ENCODE data around the gene TMPRSS9. TPM values are rescaled to one million over a fixed set of nuclear protein-coding genes. Genes with fewer than 3 reads are reported as not detected.

TMPRSS9 gene
- total and polyA plus RNA-seq, 2 of the 13 experiments (the other 11 are each of a cell fraction or from before 2014, with no cell fraction given) = 2.5 to 5.2 TPM

DNA sequence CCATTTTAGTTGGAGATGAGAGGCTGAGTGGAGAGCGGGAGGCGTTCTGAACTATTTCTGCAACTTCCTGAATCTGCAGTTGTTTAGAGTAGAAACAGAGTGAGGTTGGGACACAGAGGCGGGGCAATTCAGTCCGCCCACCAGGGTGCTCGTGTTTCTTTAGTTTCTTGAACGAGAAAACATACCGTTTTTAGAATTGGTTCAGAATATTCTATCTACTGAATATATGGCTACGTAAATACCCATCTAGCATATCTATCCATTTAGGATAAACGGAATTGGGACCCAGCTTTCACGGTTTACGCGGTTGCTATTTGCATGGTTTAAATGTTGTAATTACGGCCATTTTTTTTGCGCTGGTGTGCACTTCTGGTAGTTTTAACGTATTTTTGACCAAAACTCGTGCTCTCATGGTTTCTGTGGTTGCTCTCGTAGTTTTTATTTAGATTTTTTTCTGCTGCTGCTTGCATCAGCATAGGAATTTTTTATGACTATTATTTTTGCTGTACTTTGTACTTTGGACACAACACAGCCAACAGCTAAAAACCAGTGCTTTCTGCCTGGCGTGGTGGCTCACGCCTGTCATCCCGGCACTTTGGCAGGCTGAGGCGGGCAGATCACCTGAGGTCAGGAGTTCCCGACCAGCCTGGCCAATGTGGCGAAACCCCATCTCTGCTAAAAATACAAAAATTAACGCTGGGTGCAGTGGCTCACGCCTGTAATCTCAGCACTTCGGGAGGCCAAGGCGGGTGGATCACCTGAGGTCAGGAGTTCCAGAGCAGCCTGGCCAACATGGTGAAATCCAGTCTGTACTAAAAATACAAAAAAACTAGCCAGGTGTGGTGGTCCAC is 34.6 kb downstream of the TMPRSS9 start (continued):
- TF ChIP-seq ARNTL (CRISPR knock-in tag; IDR thresholded peaks at IDR 0.05) (0 out of 2 replicates have a peak, but pooled peaks have one; percentile 9), PITX1 (CRISPR knock-in tag; IDR thresholded peaks at IDR 0.05) (no peak), MAF1 (CRISPR knock-in tag; IDR thresholded peaks at IDR 0.05; ENCODE audit: borderline replicate concordance) (no peak), ZFP36 (IDR thresholded peaks at IDR 0.05; ENCODE audit: borderline replicate concordance, low read depth, low read length, partially characterized antibody) (no peak), SYNCRIP (IDR thresholded peaks at IDR 0.05; ENCODE audit: insufficient read depth, low read depth, low read length) (no peak), TFDP1 (CRISPR knock-in tag; IDR thresholded peaks at IDR 0.05; ENCODE audit: borderline replicate concordance) (peak; percentile 47; the same call in 1 of the 2 replicates), GTF2F1 (IDR thresholded peaks at IDR 0.05; ENCODE audit: low read length) (no peak), NR0B2 (CRISPR knock-in tag; IDR thresholded peaks at IDR 0.05) (no peak), IKZF1 (IDR thresholded peaks at IDR 0.05) (no peak)
- TF ChIP-seq, protein P1, sequence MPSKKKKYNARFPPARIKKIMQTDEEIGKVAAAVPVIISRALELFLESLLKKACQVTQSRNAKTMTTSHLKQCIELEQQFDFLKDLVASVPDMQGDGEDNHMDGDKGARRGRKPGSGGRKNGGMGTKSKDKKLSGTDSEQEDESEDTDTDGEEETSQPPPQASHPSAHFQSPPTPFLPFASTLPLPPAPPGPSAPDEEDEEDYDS (CRISPR knock-in tag; IDR thresholded peaks at IDR 0.05) = peak; percentile 33; the same call in 1 of the 2 replicates
